GM12878 (cell line): ENCODE measurements around the gene AKAP17A. TPM values are rescaled to one million over a fixed set of nuclear protein-coding genes. Genes with fewer than 3 reads are reported as not detected.
A peak's percentile ranks its signal among the peaks of the same experiment; 100 is the strongest.

Experiments
- ATAC-seq: fragments of 200-7000 bp; cut with Tn5 transposase; 3 replicates; pipeline ENCODE4 v1.9.1; 2020; ENCODE audit warnings: mild to moderate bottlenecking, moderate library complexity
- BruUV-seq: library from RNA; stranded (reverse); fragments of 400-500 nt; replicated peaks from 2 replicates; lab custom pipeline; 2021; lab: Mats Ljungman, UMichigan
- CTCF ChIA-PET: fragments of 300-600 bp; sonication (Branson Sonifier 250); formaldehyde crosslinking; extraction: SDS; loops from one replicate; lab custom pipeline; 2021; ENCODE audit warnings: inconsistent platforms; lab: Yijun Ruan, JAX
- POLR2A ChIA-PET: fragments of 350-600 bp; formaldehyde crosslinking; extraction: SDS; loops from one replicate; lab custom pipeline; 2021; ENCODE audit warnings: inconsistent platforms; lab: Charles Lee
- RAD21 ChIA-PET: fragments of 300-600 bp; sonication (Branson Sonifier 250); formaldehyde crosslinking; loops from one replicate; lab custom pipeline; 2023; ENCODE audit warnings: antibody characterized with exemption; ENCODE audit not compliant: unreplicated experiment; lab: Charles Lee
- SMC1A ChIA-PET: fragments of 300-600 bp; sonication (Branson Sonifier 250); formaldehyde crosslinking; loops from one replicate; lab custom pipeline; 2023; ENCODE audit not compliant: unreplicated experiment, uncharacterized antibody; lab: Charles Lee
- DNase-seq: peaks from one replicate; pipeline ENCODE4 v3.0.0-alpha.2; 2011; ENCODE audit warnings: low read depth, low spot score
- FAIRE-seq: peaks from 3 replicates; lab custom pipeline; 2011; peaks lifted over from hg19 to GRCh38; lab: Jason Lieb, UNC
- H2AFZ ChIP-seq: 2 replicates; pipeline ENCODE4 v1.6.0; 2011; ENCODE audit warnings: low read depth, low read length, control low read depth; ENCODE audit not compliant: control insufficient read depth
- H3K27ac ChIP-seq: 2 replicates; pipeline ENCODE4 v1.5.1; 2011; ENCODE audit warnings: control low read depth; ENCODE audit not compliant: control insufficient read depth, insufficient read depth
- H3K27me3 ChIP-seq, 2 experiments: replicated peaks in 1 of 2; 2 replicates each; pipeline versions ENCODE4 v1.6.0 to v1.6.1; 2011; ENCODE audit warnings: low read length in 1 of 2; ENCODE audit not compliant: control insufficient read depth in 2 of 2, insufficient read depth in 2 of 2
- H3K36me3 ChIP-seq, 2 experiments: 2 replicates each; pipeline ENCODE4 v1.5.1; 2011; ENCODE audit warnings: low read length in 1 of 2; ENCODE audit not compliant: control insufficient read depth in 2 of 2, insufficient read depth in 2 of 2
- H3K4me1 ChIP-seq: 2 replicates; pipeline ENCODE4 v1.6.1; 2011; ENCODE audit warnings: mild to moderate bottlenecking, low read length, moderate library complexity, mixed read lengths; ENCODE audit not compliant: control insufficient read depth, insufficient read depth
- H3K4me2 ChIP-seq: 2 replicates; pipeline ENCODE4 v1.6.0; 2011; ENCODE audit warnings: control low read depth; ENCODE audit not compliant: control insufficient read depth, insufficient read depth
- H3K4me3 ChIP-seq: fragments of 200-600 bp; sonication (generic); 2 replicates; pipeline ENCODE4 v1.5.1; 2016
- H3K79me2 ChIP-seq: 2 replicates; pipeline ENCODE4 v1.6.0; 2011; ENCODE audit warnings: low read length; ENCODE audit not compliant: control insufficient read depth, insufficient read depth
- H3K9ac ChIP-seq: 2 replicates; pipeline ENCODE4 v1.8.0; 2011; ENCODE audit warnings: low read length, control low read depth, mixed read lengths; ENCODE audit not compliant: control insufficient read depth, insufficient read depth
- H3K9me3 ChIP-seq: replicated peaks from 3 replicates; pipeline ENCODE4 v1.5.1; 2011; ENCODE audit warnings: mild to moderate bottlenecking, low read length; ENCODE audit not compliant: control insufficient read depth, insufficient read depth
- H4K20me1 ChIP-seq: 2 replicates; pipeline ENCODE4 v1.6.0; 2011; ENCODE audit not compliant: control insufficient read depth, insufficient read depth
- CBX5 ChIP-seq: sonication (generic); IDR thresholded peaks from 2 replicates; pipeline ENCODE4 v1.6.1; 2016; ENCODE audit warnings: low read depth, moderate library complexity, mild to moderate bottlenecking, inconsistent platforms
- CREM ChIP-seq: IDR thresholded peaks from 2 replicates; pipeline ENCODE4 v1.6.1; 2014; ENCODE audit warnings: antibody characterized with exemption, low read depth
- IKZF2 ChIP-seq, 2 experiments: fragments of 450-650 bp; IDR thresholded peaks; 2 replicates each; pipeline ENCODE4 v1.6.1; 2017; ENCODE audit warnings: mild to moderate bottlenecking in 2 of 2, moderate library complexity in 2 of 2
- JUND ChIP-seq: IDR thresholded peaks from 2 replicates; pipeline ENCODE4 v1.6.1; 2012; ENCODE audit warnings: low read depth, mild to moderate bottlenecking, low read length, improper control_type of control experiment, moderate library complexity
- NR2C2 ChIP-seq: IDR thresholded peaks from 2 replicates; pipeline ENCODE4 v1.6.1; 2011; ENCODE audit warnings: borderline replicate concordance, low read depth; ENCODE audit not compliant: control insufficient read depth, insufficient read length
- POU2F2 ChIP-seq: IDR thresholded peaks from 3 replicates; pipeline ENCODE4 v1.6.1; 2011; ENCODE audit warnings: low read depth, mild to moderate bottlenecking, low read length, borderline replicate concordance
- RUNX3 ChIP-seq: IDR thresholded peaks from 2 replicates; pipeline ENCODE4 v1.6.1; 2012; ENCODE audit warnings: low read length, inconsistent platforms
- SMC3 ChIP-seq: IDR thresholded peaks from 2 replicates; pipeline ENCODE4 v1.6.1; 2011; ENCODE audit warnings: low read length, improper control_type of control experiment, borderline replicate concordance
- STAT1 ChIP-seq: fragments of 450-650 bp; conservative IDR thresholded peaks from 2 replicates; pipeline ENCODE4 v1.6.1; 2014; ENCODE audit warnings: antibody characterized with exemption, mild to moderate bottlenecking
- SUPT20H ChIP-seq: IDR thresholded peaks from 2 replicates; pipeline ENCODE4 v1.6.1; 2011; ENCODE audit warnings: low read depth, mild to moderate bottlenecking, low read length, moderate library complexity, borderline replicate concordance; ENCODE audit not compliant: control insufficient read depth
- ZBED1 ChIP-seq: IDR thresholded peaks from 2 replicates; pipeline ENCODE4 v1.6.1; 2016; ENCODE audit warnings: borderline replicate concordance
- ZNF217 ChIP-seq: fragments of 450-650 bp; IDR thresholded peaks from 2 replicates; pipeline ENCODE4 v1.6.1; 2017; ENCODE audit warnings: antibody characterized with exemption, mild to moderate bottlenecking
- ZZZ3 ChIP-seq: IDR thresholded peaks from 2 replicates; pipeline ENCODE4 v1.6.1; 2011; ENCODE audit warnings: low read depth; ENCODE audit not compliant: control insufficient read depth, insufficient read length
- WGBS: methylation state at CpG from one replicate; pipeline ENCODE4 v1.1.6; 2016; ENCODE audit warnings: low lambda C conversion rate; ENCODE audit not compliant: insufficient replicate concordance, insufficient coverage; ENCODE audit errors: missing lambda C conversion rate; 5-methylcytosine and 5-hydroxymethylcytosine counted together
- in situ Hi-C: fragments of 300-500 bp; cut with MboI; formaldehyde crosslinking; loops from 9 replicates; pipeline ENCODE4 v1.14.3; 2018; ENCODE audit warnings: mixed read lengths
- intact Hi-C: fragments of 100-400 bp; cut with micrococcal nuclease; formaldehyde crosslinking; loops from one replicate; pipeline ENCODE4 v1.14.2; 2022; ENCODE audit not compliant: unreplicated experiment
- polyA plus RNA-seq, 11 experiments: library from polyadenylated mRNA; depleted of rRNA in 4 of 11; unstranded in 6 of 11; stranded (reverse) in 5 of 11; fragments of >200 nt; fragmentation: Nextera tagmentation in 4 of 11; fragmentation: Illumina TruSeq in 1 of 11; extraction: Ambion mirVana in 4 of 11; extraction: Trizol in 1 of 11; gene quantifications; 1 replicate in 1 of 11; 2 replicates in 10 of 11; pipeline versions ENCODE4 v1.2.1 to v1.2.3, GENCODE V29; 2011 to 2016; ENCODE audit warnings: inconsistent platforms in 2 of 11, missing spikeins in 2 of 11, low read depth in 1 of 11
- total RNA-seq, 4 experiments: library from RNA; depleted of rRNA in 3 of 4; stranded (reverse); fragments of >200 nt in 3 of 4; fragmentation: Illumina TruSeq in 1 of 4; extraction: Trizol in 1 of 4; gene quantifications; 2 replicates each; pipeline versions ENCODE4 v1.2.1 to v1.2.3, GENCODE V29; 2013 to 2021
- TF ChIP-seq, protein P1 (sequence below): IDR thresholded peaks from 2 replicates; pipeline ENCODE4 v1.6.1; 2012; ENCODE audit warnings: low read depth, low read length, improper control_type of control experiment
- TF ChIP-seq, protein P2 (sequence below): fragments of 450-650 bp; IDR thresholded peaks from 2 replicates; pipeline ENCODE4 v1.6.1; 2017; ENCODE audit warnings: low read depth, mild to moderate bottlenecking, moderate library complexity
- TF ChIP-seq, protein P3 (sequence below): IDR thresholded peaks from 2 replicates; pipeline ENCODE4 v1.6.1; 2011; ENCODE audit warnings: low read depth, low read length, improper control_type of control experiment, borderline replicate concordance
- TF ChIP-seq, protein P4 (sequence below): fragments of 450-650 bp; formaldehyde crosslinking; IDR thresholded peaks from 2 replicates; pipeline ENCODE4 v1.4.0; 2022; ENCODE audit warnings: mild to moderate bottlenecking, moderate library complexity

The AKAP17A gene
- total and polyA plus RNA-seq, 10 of the 15 experiments (the other 5 are each of a cell fraction or from before 2014, with no cell fraction given): 3.0 to 55.8 (median 25.5) TPM

DNA sequence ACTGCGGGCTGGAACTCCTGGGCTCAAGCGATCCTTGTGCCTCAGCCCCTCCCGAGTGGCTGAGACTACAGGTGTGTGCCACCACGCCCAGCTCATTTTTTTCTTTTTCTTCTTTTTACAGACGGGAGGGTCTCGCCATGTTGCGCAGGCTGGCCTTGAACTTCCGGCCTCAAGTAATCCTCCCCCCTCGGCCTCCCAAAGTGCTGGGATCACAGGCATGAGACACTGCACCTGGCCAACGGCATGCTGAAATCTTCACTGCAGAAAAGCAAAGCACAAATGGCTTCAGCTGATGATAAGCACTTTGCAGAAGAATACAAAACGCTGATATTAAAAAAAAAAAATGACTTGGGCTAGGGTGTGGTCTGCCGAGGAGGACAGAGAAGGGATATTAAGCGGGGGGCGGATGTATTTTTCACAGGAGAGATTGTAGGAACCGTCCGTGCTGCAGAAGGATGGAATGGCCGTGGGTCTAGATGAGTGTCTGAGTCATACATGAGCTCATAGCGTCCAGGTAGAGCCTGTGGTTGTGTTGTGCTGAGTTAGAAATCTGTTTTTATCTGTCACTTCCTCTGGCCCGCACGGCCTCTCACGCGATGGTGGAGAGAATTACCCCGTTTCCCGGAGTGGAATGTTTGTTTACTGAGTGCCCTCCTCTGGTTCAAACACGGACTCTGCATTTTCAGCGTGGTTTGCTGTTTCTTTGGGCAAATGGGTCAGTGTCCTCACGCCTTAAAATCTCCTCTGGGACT is 8.5 kb upstream of the AKAP17A start:
- Histone ChIP-seq H3K36me3 (no peaks in the 10 kb centered on the region), H3K27ac (peak overlapping the region; percentile 61), H3K27me3 (no peaks in the 10 kb centered on the region), H4K20me1 (no peaks in the 10 kb centered on the region), H3K79me2 (no peaks in the 10 kb centered on the region), H3K4me3 (no peak overlapping the region; the same call in 1 of the 2 replicates), H3K9me3 (no peaks in the 10 kb centered on the region), H2AFZ (peak overlapping the region; percentile 68), H3K4me1 (peaks cover 15% of the 10 kb centered on the region), H3K4me2 (peak overlapping the region; percentile 82), H3K9ac (no peak overlapping the region; the same call in 1 of the 2 replicates)
- RAD21 ChIA-PET: no interaction called here
- ATAC-seq (peak; percentile 87), DNase-seq (no peak), FAIRE-seq (peak; percentile 56)
- SMC1A ChIA-PET: no interaction called here
- 20% methylated on average over 26 of the region's 27 CpGs for WGBS
- CTCF ChIA-PET: no interaction called here
- POLR2A ChIA-PET: no interaction called here
- TSS peak; percentile 72 for BruUV-seq
- in situ Hi-C loops (loop anchor here (5.0 kb wide), 1 partner anchor 126 kb away; no protein-coding TSS in a partner anchor), intact Hi-C loops (loop anchor here (5.0 kb wide), 2 partner anchors 101 to 116 kb away; no protein-coding TSS in a partner anchor)
- 0 out of 2 replicates have a peak, but pooled peaks have one; percentile 38 for TF ChIP-seq CBX5
- TF ChIP-seq, protein P1, sequence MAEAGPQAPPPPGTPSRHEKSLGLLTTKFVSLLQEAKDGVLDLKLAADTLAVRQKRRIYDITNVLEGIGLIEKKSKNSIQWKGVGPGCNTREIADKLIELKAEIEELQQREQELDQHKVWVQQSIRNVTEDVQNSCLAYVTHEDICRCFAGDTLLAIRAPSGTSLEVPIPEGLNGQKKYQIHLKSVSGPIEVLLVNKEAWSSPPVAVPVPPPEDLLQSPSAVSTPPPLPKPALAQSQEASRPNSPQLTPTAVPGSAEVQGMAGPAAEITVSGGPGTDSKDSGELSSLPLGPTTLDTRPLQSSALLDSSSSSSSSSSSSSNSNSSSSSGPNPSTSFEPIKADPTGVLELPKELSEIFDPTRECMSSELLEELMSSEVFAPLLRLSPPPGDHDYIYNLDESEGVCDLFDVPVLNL: no peak
- TF ChIP-seq POU2F2: 0 out of 3 replicates have a peak, but pooled peaks have one; percentile 14
- TF ChIP-seq, protein P2, sequence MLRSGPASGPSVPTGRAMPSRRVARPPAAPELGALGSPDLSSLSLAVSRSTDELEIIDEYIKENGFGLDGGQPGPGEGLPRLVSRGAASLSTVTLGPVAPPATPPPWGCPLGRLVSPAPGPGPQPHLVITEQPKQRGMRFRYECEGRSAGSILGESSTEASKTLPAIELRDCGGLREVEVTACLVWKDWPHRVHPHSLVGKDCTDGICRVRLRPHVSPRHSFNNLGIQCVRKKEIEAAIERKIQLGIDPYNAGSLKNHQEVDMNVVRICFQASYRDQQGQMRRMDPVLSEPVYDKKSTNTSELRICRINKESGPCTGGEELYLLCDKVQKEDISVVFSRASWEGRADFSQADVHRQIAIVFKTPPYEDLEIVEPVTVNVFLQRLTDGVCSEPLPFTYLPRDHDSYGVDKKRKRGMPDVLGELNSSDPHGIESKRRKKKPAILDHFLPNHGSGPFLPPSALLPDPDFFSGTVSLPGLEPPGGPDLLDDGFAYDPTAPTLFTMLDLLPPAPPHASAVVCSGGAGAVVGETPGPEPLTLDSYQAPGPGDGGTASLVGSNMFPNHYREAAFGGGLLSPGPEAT: peak; percentile 70; the same call in 1 of the 2 replicates
- TF ChIP-seq SUPT20H: no peak
- TF ChIP-seq ZBED1: peak; percentile 52; the same call in 1 of the 2 replicates
- TF ChIP-seq STAT1: no peak
- TF ChIP-seq, protein P3, sequence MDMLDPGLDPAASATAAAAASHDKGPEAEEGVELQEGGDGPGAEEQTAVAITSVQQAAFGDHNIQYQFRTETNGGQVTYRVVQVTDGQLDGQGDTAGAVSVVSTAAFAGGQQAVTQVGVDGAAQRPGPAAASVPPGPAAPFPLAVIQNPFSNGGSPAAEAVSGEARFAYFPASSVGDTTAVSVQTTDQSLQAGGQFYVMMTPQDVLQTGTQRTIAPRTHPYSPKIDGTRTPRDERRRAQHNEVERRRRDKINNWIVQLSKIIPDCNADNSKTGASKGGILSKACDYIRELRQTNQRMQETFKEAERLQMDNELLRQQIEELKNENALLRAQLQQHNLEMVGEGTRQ: no peak
- TF ChIP-seq RUNX3: peak; percentile 91
- TF ChIP-seq JUND: no peak
- TF ChIP-seq ZNF217: no peak
- no peak for TF ChIP-seq NR2C2
- TF ChIP-seq ZZZ3: no peak
- TF ChIP-seq SMC3: peak; percentile 29; the same call in 1 of the 2 replicates
- TF ChIP-seq, protein P4, sequence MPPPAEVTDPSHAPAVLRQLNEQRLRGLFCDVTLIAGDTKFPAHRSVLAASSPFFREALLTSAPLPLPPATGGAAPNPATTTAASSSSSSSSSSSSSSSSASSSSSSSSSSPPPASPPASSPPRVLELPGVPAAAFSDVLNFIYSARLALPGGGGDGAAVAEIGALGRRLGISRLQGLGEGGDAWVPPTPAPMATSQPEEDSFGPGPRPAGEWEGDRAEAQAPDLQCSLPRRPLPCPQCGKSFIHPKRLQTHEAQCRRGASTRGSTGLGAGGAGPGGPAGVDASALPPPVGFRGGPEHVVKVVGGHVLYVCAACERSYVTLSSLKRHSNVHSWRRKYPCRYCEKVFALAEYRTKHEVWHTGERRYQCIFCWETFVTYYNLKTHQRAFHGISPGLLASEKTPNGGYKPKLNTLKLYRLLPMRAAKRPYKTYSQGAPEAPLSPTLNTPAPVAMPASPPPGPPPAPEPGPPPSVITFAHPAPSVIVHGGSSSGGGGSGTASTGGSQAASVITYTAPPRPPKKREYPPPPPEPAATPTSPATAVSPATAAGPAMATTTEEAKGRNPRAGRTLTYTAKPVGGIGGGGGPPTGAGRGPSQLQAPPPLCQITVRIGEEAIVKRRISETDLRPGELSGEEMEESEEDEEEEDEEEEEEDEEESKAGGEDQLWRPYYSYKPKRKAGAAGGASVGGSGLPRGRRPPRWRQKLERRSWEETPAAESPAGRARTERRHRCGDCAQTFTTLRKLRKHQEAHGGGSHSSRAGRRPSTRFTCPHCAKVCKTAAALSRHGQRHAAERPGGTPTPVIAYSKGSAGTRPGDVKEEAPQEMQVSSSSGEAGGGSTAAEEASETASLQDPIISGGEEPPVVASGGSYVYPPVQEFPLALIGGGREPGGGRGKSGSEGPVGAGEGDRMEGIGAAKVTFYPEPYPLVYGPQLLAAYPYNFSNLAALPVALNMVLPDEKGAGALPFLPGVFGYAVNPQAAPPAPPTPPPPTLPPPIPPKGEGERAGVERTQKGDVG (CRISPR knock-in tag): no peak
- peak; percentile 65 to 78 for TF ChIP-seq IKZF2 (IDR thresholded peaks at IDR 0.05)
- TF ChIP-seq CREM: peak; percentile 93
